ENCODE results near the gene ENOSF1.

- TF ChIP-seq CTCF (IDR thresholded peaks at IDR 0.05) (no peak), EP300 (IDR thresholded peaks at IDR 0.05) (no peak), FOSL2 (IDR thresholded peaks at IDR 0.05) (no peak), FOSL2 (CRISPR knock-in tag; IDR thresholded peaks at IDR 0.05) (no peak), GATA3 (IDR thresholded peaks at IDR 0.05; ENCODE audit: borderline replicate concordance) (no peak), ZFP36 (IDR thresholded peaks at IDR 0.05; ENCODE audit: borderline replicate concordance, partially characterized antibody) (no peak), HOXB13 (CRISPR knock-in tag; IDR thresholded peaks at IDR 0.05; ENCODE audit: low read depth) (no peak), NPAS2 (CRISPR knock-in tag; IDR thresholded peaks at IDR 0.05; ENCODE audit: borderline replicate concordance) (no peak)
These were observed 85.2 kb downstream of the ENOSF1 start for GRCh38 chr18:627231-627630.

Data from A549 (cell line).